GM12892 (cell line): ENCODE measurements around the gene REG3A.

Experiments
- POLR2A ChIP-seq: IDR thresholded peaks from 2 replicates; pipeline ENCODE4 v1.6.1; 2011; ENCODE audit warnings: low read depth, low read length, control low read depth
- POLR2AphosphoS5 ChIP-seq: IDR thresholded peaks from 2 replicates; pipeline ENCODE4 v1.6.1; 2011; ENCODE audit warnings: low read depth, low read length, control low read depth
- TAF1 ChIP-seq: IDR thresholded peaks from 2 replicates; pipeline ENCODE4 v1.6.1; 2011; ENCODE audit warnings: low read depth, mild to moderate bottlenecking, control low read depth, low read length, borderline replicate concordance

DNA sequence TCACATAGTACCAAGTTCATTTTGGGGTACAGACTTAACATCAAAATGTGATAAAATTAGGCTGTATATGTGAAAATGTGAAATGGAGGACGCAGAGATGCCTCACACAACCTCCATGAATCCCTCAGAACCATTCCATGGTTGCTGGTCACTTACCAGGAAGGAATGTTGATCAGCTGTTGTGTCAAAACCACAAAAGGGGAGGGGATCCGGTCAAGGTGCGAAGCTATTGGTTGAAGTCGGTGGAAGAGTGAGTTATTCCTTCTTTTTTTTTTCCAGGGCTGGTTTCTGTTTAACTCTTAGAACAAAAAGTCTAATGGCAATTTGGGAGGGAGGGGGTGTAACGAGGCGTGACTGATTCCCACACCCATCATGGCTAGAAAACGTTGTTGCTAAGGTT, 32.3 kb upstream of the REG3A start:
- TF ChIP-seq POLR2AphosphoS5 (no peak), POLR2A (no peak), TAF1 (no peak)
